K562 (cell line): ENCODE data around the gene MAP2K7. TPM values are rescaled to one million over a fixed set of nuclear protein-coding genes. Genes with fewer than 3 reads are reported as not detected.

Source experiments
- ARNT ChIP-seq, 2 experiments: fragments of 450-650 bp; IDR thresholded peaks; 2 replicates each; pipeline ENCODE4 v1.6.1; 2016; ENCODE audit warnings: mild to moderate bottlenecking in 1 of 2
- C11orf30 ChIP-seq: fragments of 450-650 bp; IDR thresholded peaks from 2 replicates; pipeline ENCODE4 v1.6.1; 2016; ENCODE audit warnings: low read depth, mild to moderate bottlenecking
- CEBPB ChIP-seq: fragments of 450-650 bp; IDR thresholded peaks from 2 replicates; pipeline ENCODE4 v1.6.1; 2016; ENCODE audit warnings: missing genetic modification characterization, missing compliant biosample characterization
- CREM ChIP-seq: IDR thresholded peaks from 2 replicates; pipeline ENCODE4 v1.6.1; 2014; ENCODE audit warnings: antibody characterized with exemption, low read depth
- PHB ChIP-seq: fragments of 250-450 bp; sonication (Bioruptor Pico); IDR thresholded peaks from 2 replicates; pipeline ENCODE4 v1.5.0; 2021
- POLR2G ChIP-seq: fragments of 200-400 bp; formaldehyde crosslinking; IDR thresholded peaks from 2 replicates; pipeline ENCODE4 v1.6.1; 2017; ENCODE audit warnings: low read depth, mild to moderate bottlenecking, antibody characterized with exemption, low read length, moderate library complexity
- RB1 ChIP-seq: fragments of 450-650 bp; IDR thresholded peaks from 2 replicates; pipeline ENCODE4 v1.6.1; 2017; ENCODE audit warnings: low read depth, mild to moderate bottlenecking
- RBFOX2 ChIP-seq: fragments of 200-400 bp; formaldehyde crosslinking; IDR thresholded peaks from 2 replicates; pipeline ENCODE4 v1.6.1; 2017; ENCODE audit warnings: low read depth, mild to moderate bottlenecking, low read length, moderate library complexity
- RBM17 ChIP-seq: fragments of 200-400 bp; formaldehyde crosslinking; IDR thresholded peaks from 2 replicates; pipeline ENCODE4 v1.6.1; 2017; ENCODE audit warnings: low read depth, mild to moderate bottlenecking, low read length, borderline replicate concordance
- RFX7 ChIP-seq: fragments of 250-450 bp; sonication (Bioruptor Pico); IDR thresholded peaks from 2 replicates; pipeline ENCODE4 v1.5.1; 2021; ENCODE audit warnings: mild to moderate bottlenecking
- TAF1 ChIP-seq: IDR thresholded peaks from 2 replicates; pipeline ENCODE4 v1.6.1; 2011; ENCODE audit warnings: mild to moderate bottlenecking, low read length, moderate library complexity; ENCODE audit not compliant: insufficient read depth, control insufficient read depth, severe bottlenecking; ENCODE audit errors: extremely low read depth
- ZNF354B ChIP-seq: fragments of 250-450 bp; sonication (Bioruptor Pico); IDR thresholded peaks from 2 replicates; pipeline ENCODE4 v1.4.0; 2020
- polyA plus RNA-seq, 8 experiments: library from polyadenylated mRNA; depleted of rRNA in 4 of 8; stranded (reverse) in 5 of 8; unstranded in 3 of 8; fragments of >200 nt; fragmentation: Nextera tagmentation in 2 of 8; fragmentation: Illumina TruSeq in 1 of 8; extraction: Ambion mirVana in 2 of 8; extraction: Trizol in 1 of 8; gene quantifications; 2 replicates each; pipeline versions ENCODE4 v1.2.1 to v1.2.3, GENCODE V29; 2011 to 2014; ENCODE audit warnings: inconsistent platforms in 1 of 8, missing spikeins in 1 of 8
- total RNA-seq, 7 experiments: library from RNA; depleted of rRNA in 6 of 7; stranded (reverse); fragments of >200 nt in 6 of 7; fragmentation: Illumina TruSeq in 2 of 7; extraction: Trizol in 2 of 7; gene quantifications; 2 replicates each; pipeline versions ENCODE4 v1.2.1 to v1.2.3, GENCODE V29; 2011 to 2021; ENCODE audit warnings: low replicate concordance in 1 of 7
- TF ChIP-seq, protein P1 (sequence below): fragments of 250-450 bp; sonication (Bioruptor Pico); IDR thresholded peaks from 2 replicates; pipeline ENCODE4 v1.4.0; 2020; ENCODE audit warnings: mild to moderate bottlenecking
- TF ChIP-seq, protein P2 (sequence below): conservative IDR thresholded peaks from 2 replicates; pipeline ENCODE4 v1.6.1; 2011; ENCODE audit warnings: low read depth, mild to moderate bottlenecking, low read length; ENCODE audit not compliant: control insufficient read depth
- TF ChIP-seq, protein P3 (sequence below): fragments of 450-650 bp; IDR thresholded peaks from 2 replicates; pipeline ENCODE4 v1.6.1; 2016; ENCODE audit warnings: low read depth
- TF ChIP-seq, protein P4 (sequence below), 2 experiments: IDR thresholded peaks; 2 replicates each; pipeline ENCODE4 v1.6.1; 2011; ENCODE audit warnings: borderline replicate concordance in 1 of 2, control low read depth in 1 of 2, low read depth in 1 of 2, low read length in 1 of 2, mild to moderate bottlenecking in 1 of 2, mixed read lengths in 1 of 2, moderate library complexity in 1 of 2; ENCODE audit not compliant: insufficient read depth in 1 of 2, insufficient read length in 1 of 2, poor library complexity in 1 of 2, severe bottlenecking in 1 of 2; ENCODE audit errors: extremely low read depth in 1 of 2

Gene MAP2K7
- total and polyA plus RNA-seq, 9 of the 15 experiments (the other 6 are each of a cell fraction or from before 2014, with no cell fraction given), result 0.51 to 45.8 (median 14.1) TPM

GRCh38 chr19:7888145-7888825 is 15.4 kb upstream of the MAP2K7 start, which contains the start of gene LRRC8E (continued):
- TF ChIP-seq, protein P1, sequence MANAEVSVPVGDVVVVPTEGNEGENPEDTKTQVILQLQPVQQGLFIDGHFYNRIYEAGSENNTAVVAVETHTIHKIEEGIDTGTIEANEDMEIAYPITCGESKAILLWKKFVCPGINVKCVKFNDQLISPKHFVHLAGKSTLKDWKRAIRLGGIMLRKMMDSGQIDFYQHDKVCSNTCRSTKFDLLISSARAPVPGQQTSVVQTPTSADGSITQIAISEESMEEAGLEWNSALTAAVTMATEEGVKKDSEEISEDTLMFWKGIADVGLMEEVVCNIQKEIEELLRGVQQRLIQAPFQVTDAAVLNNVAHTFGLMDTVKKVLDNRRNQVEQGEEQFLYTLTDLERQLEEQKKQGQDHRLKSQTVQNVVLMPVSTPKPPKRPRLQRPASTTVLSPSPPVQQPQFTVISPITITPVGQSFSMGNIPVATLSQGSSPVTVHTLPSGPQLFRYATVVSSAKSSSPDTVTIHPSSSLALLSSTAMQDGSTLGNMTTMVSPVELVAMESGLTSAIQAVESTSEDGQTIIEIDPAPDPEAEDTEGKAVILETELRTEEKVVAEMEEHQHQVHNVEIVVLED, result no peak
- peak; percentile 80 for TF ChIP-seq RBFOX2
- TF ChIP-seq ARNT (IDR thresholded peaks at IDR 0.05), result no peak
- TF ChIP-seq, protein P2, sequence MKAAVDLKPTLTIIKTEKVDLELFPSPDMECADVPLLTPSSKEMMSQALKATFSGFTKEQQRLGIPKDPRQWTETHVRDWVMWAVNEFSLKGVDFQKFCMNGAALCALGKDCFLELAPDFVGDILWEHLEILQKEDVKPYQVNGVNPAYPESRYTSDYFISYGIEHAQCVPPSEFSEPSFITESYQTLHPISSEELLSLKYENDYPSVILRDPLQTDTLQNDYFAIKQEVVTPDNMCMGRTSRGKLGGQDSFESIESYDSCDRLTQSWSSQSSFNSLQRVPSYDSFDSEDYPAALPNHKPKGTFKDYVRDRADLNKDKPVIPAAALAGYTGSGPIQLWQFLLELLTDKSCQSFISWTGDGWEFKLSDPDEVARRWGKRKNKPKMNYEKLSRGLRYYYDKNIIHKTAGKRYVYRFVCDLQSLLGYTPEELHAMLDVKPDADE, result peak; percentile 65; the same call in 1 of the 2 replicates
- TF ChIP-seq TAF1, result peak; percentile 60
- TF ChIP-seq PHB, result no peak
- peak; percentile 78 for TF ChIP-seq RB1
- TF ChIP-seq, protein P3, sequence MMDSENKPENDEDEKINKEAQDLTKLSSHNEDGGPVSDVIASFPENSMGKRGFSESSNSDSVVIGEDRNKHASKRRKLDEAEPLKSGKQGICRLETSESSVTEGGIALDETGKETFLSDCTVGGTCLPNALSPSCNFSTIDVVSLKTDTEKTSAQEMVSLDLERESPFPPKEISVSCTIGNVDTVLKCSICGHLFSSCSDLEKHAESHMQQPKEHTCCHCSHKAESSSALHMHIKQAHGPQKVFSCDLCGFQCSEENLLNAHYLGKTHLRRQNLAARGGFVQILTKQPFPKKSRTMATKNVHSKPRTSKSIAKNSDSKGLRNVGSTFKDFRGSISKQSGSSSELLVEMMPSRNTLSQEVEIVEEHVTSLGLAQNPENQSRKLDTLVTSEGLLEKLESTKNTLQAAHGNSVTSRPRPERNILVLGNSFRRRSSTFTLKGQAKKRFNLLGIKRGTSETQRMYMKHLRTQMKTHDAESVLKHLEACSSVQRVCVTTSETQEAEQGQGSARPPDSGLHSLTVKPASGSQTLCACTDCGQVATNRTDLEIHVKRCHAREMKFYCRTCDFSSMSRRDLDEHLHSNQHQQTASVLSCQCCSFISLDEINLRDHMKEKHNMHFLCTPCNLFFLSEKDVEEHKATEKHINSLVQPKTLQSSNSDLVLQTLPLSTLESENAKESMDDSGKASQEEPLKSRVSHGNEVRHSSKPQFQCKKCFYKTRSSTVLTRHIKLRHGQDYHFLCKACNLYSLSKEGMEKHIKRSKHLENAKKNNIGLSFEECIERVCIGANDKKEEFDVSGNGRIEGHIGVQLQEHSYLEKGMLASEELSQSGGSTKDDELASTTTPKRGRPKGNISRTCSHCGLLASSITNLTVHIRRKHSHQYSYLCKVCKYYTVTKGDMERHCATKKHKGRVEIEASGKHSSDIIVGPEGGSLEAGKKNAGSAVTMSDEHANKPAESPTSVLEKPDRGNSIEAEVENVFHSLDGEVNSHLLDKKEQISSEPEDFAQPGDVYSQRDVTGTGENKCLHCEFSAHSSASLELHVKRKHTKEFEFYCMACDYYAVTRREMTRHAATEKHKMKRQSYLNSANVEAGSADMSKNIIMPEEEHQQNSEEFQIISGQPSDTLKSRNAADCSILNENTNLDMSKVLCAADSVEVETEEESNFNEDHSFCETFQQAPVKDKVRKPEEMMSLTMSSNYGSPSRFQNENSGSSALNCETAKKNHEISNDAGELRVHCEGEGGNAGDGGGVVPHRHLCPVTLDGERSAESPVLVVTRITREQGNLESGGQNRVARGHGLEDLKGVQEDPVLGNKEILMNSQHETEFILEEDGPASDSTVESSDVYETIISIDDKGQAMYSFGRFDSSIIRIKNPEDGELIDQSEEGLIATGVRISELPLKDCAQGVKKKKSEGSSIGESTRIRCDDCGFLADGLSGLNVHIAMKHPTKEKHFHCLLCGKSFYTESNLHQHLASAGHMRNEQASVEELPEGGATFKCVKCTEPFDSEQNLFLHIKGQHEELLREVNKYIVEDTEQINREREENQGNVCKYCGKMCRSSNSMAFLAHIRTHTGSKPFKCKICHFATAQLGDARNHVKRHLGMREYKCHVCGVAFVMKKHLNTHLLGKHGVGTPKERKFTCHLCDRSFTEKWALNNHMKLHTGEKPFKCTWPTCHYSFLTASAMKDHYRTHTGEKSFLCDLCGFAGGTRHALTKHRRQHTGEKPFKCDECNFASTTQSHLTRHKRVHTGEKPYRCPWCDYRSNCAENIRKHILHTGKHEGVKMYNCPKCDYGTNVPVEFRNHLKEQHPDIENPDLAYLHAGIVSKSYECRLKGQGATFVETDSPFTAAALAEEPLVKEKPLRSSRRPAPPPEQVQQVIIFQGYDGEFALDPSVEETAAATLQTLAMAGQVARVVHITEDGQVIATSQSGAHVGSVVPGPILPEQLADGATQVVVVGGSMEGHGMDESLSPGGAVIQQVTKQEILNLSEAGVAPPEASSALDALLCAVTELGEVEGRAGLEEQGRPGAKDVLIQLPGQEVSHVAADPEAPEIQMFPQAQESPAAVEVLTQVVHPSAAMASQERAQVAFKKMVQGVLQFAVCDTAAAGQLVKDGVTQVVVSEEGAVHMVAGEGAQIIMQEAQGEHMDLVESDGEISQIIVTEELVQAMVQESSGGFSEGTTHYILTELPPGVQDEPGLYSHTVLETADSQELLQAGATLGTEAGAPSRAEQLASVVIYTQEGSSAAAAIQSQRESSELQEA, result no peak
- TF ChIP-seq POLR2G, result peak; percentile 92
- TF ChIP-seq RFX7 (CRISPR knock-in tag), result no peak
- no peak for TF ChIP-seq CEBPB
- no peak for TF ChIP-seq ZNF354B (CRISPR knock-in tag)
- TF ChIP-seq RBM17, result no peak
- TF ChIP-seq C11orf30, result no peak
- TF ChIP-seq CREM, result peak; percentile 14; the same call in 1 of the 2 replicates
- TF ChIP-seq, protein P4, sequence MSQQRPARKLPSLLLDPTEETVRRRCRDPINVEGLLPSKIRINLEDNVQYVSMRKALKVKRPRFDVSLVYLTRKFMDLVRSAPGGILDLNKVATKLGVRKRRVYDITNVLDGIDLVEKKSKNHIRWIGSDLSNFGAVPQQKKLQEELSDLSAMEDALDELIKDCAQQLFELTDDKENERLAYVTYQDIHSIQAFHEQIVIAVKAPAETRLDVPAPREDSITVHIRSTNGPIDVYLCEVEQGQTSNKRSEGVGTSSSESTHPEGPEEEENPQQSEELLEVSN (IDR thresholded peaks at IDR 0.05; ENCODE audit: borderline replicate concordance in 1 of 2, extremely low read depth in 1 of 2, insufficient read depth in 1 of 2, insufficient read length in 1 of 2, low read depth in 1 of 2, low read length in 1 of 2, poor library complexity in 1 of 2, severe bottlenecking in 1 of 2), result peak in 1 of 2 experiments; percentile 50
